Testis (tissue), 2 donors: ENCODE results near the gene ISCU.

Experiments used
- POLR2A ChIP-seq: fragments of 450-650 bp; IDR thresholded peaks from one replicate; pipeline ENCODE4 v1.6.1; 2017; ENCODE audit warnings: antibody characterized with exemption, mild to moderate bottlenecking, moderate library complexity
- TF ChIP-seq, protein P1 (sequence below), 3 experiments: fragments of 450-650 bp in 2 of 3; fragments of 200-600 bp in 1 of 3; sonication (generic) in 1 of 3; IDR thresholded peaks; one replicate each; pipeline ENCODE4 v1.5.1; 2016 to 2019; ENCODE audit warnings: antibody characterized with exemption in 3 of 3, mild to moderate bottlenecking in 2 of 3, moderate library complexity in 1 of 3

- TF ChIP-seq, protein P1, sequence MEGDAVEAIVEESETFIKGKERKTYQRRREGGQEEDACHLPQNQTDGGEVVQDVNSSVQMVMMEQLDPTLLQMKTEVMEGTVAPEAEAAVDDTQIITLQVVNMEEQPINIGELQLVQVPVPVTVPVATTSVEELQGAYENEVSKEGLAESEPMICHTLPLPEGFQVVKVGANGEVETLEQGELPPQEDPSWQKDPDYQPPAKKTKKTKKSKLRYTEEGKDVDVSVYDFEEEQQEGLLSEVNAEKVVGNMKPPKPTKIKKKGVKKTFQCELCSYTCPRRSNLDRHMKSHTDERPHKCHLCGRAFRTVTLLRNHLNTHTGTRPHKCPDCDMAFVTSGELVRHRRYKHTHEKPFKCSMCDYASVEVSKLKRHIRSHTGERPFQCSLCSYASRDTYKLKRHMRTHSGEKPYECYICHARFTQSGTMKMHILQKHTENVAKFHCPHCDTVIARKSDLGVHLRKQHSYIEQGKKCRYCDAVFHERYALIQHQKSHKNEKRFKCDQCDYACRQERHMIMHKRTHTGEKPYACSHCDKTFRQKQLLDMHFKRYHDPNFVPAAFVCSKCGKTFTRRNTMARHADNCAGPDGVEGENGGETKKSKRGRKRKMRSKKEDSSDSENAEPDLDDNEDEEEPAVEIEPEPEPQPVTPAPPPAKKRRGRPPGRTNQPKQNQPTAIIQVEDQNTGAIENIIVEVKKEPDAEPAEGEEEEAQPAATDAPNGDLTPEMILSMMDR (IDR thresholded peaks at IDR 0.05) = no peak
- TF ChIP-seq POLR2A = no peak
Observed at GRCh38 chr12:108566452-108566851, 4.1 kb downstream of the ISCU start.
